AG04449 (cell line): ENCODE measurements around the gene TMEM125.

Source experiments
- CTCF ChIA-PET: fragments of 350-600 bp; formaldehyde crosslinking; extraction: SDS; loops from one replicate; lab custom pipeline; 2021; ENCODE audit warnings: antibody characterized with exemption; lab: Yijun Ruan, JAX
- POLR2A ChIA-PET: fragments of 400-600, 350-600 bp; formaldehyde crosslinking; extraction: SDS; loops from one replicate; lab custom pipeline; 2020; ENCODE audit warnings: antibody characterized with exemption, inconsistent platforms; lab: Yijun Ruan, JAX
- DNase-seq: peaks from one replicate; pipeline ENCODE4 v3.0.0-alpha.2; 2010; ENCODE audit warnings: low read depth, low spot score
- H3K4me3 ChIP-seq: 2 replicates; pipeline ENCODE4 v1.5.1; 2011; ENCODE audit warnings: low read depth, mild to moderate bottlenecking, control low read depth, low read length
- TF ChIP-seq, protein P1 (sequence below): IDR thresholded peaks from one replicate; pipeline ENCODE4 v1.5.1; 2011; ENCODE audit warnings: mild to moderate bottlenecking, moderate library complexity, low read length, control low read depth, inconsistent platforms; ENCODE audit not compliant: insufficient read depth; ENCODE audit errors: missing control alignments

Gene TMEM125

DNA sequence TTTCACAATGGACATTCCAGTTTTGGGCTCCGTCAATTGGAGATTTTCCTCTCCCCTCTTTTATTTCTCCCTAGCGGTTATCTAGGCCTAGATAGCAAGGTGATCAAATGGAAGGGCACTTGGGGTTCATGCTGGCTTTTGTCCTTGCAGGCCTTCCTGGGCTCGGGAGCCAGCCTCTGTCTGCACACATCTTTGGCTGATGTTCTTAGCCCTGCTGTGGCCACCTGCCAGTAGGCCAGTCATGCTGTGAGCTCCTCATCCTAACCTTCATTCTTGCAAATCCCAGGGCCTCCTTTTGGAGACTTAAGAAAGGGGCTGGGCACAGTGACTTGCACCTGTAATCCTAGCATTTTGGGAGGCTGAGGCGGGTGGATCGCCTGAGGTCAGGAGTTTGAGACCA lies 44.5 kb downstream of the TMEM125 start:
- no peak overlapping the region for H3K4me3 ChIP-seq
- POLR2A ChIA-PET = no interaction called here
- CTCF ChIA-PET = no interaction called here

DNA sequence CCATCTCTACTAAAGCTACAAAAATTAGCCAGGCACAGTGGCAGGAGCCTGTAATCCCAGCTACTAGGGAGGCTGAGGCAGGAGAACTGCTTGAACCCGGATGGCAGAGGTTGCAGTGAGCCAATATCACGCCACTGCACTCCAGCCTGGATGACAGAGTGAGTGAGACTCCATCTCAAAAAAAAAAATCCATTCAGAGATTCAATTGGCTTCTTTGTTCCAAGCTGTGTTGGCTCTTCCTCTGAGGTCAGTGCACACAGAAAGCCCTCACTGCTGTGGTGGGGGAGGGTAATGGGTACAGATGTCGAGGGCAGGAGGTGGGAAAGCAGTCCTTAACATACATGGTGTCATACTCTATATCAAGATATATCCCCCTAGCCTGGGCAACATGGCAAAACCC lies 45.7 kb downstream of the TMEM125 start:
- POLR2A ChIA-PET = no interaction called here
- CTCF ChIA-PET = no interaction called here
- TF ChIP-seq, protein P1, sequence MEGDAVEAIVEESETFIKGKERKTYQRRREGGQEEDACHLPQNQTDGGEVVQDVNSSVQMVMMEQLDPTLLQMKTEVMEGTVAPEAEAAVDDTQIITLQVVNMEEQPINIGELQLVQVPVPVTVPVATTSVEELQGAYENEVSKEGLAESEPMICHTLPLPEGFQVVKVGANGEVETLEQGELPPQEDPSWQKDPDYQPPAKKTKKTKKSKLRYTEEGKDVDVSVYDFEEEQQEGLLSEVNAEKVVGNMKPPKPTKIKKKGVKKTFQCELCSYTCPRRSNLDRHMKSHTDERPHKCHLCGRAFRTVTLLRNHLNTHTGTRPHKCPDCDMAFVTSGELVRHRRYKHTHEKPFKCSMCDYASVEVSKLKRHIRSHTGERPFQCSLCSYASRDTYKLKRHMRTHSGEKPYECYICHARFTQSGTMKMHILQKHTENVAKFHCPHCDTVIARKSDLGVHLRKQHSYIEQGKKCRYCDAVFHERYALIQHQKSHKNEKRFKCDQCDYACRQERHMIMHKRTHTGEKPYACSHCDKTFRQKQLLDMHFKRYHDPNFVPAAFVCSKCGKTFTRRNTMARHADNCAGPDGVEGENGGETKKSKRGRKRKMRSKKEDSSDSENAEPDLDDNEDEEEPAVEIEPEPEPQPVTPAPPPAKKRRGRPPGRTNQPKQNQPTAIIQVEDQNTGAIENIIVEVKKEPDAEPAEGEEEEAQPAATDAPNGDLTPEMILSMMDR = no peak
- no peak for DNase-seq
- H3K4me3 ChIP-seq = no peak overlapping the region

More for the DNA sequence above, 44.5 kb downstream of the TMEM125 start:
- TF ChIP-seq, protein P1 = no peak
- DNase-seq = no peak

DNA sequence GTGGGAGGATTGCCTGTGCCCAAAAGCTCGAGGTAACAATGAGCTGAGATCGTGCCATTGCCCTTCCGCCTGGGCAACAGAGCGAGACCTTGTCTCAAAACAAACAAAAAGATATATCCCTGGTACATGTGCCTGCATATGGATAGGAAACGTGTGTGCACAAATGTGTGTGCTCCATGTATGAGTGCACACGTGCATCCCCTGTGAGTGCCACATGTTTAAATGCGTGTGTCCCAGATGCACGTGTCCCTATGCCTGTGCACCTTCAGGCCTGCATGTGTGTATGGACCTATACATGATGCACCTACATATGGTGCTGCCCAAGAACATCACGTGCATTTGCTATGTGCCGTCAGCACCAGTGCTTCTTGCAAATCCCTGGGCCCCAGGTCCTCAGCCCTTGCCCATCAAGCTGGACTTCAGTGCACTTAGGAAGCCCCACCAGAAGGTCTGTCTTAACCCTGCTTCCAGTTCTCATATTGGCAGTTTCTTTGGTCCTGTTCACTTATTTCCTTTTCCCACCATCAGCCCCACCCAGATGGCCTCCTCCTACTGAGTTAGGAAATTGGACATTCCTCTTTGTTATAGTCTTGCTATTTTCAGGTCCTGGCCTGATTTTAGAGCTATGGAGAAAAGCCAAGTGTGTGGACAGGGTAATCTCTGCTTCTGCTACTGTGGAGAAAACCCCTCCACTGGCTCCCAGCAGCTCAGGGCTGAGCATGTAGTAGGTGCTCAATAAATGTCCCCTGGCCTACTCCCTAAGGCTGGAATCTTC lies 46.4 kb downstream of the TMEM125 start:
- CTCF ChIA-PET = interaction anchor here (0.7 to 1.2 kb wide), 2 partner anchors 14 to 23 kb away, joined by 3 read pairs; no protein-coding TSS in a partner anchor

DNA sequence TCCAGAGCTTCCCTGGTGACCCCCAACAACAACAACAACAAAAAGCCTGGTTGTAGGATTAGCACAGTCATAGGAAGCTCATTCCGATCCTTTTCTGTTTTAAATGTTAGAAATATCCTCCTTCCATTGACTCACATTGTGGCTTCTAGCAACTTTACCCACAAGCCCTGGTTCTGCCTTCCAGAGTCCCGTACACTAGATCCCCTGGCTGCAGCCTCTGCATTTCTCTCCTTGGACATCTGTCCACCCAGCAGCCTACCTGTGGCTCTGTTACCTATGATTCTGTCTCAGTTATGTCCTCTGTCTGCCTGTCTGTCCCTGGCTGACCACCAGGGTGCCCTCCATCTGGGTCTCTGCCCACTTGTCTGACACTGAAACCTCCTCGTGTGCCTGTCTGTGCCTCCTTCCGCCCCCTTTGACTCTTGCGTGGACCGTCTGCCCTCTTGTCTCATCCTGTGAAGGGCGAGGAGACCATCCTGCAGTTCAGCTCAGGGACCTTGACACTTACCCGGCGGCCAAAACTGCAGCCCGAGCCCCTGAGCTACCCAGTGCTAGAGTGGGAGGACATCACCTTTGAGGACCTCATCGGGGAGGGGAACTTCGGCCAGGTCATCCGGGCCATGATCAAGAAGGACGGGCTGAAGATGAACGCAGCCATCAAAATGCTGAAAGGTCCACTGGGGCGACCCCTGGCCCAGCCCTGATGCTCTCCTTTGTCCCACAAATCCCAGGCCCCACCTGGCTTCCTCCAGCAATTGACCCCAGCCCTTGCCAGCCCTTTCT lies 47.1 kb downstream of the TMEM125 start:
- no peak overlapping the region for H3K4me3 ChIP-seq
- DNase-seq = no peak
- CTCF ChIA-PET = interaction anchor here (0.7 to 1.2 kb wide), 2 partner anchors 14 to 24 kb away, joined by 3 read pairs; no protein-coding TSS in a partner anchor
- POLR2A ChIA-PET = no interaction called here
- TF ChIP-seq, protein P1 = no peak

More for the DNA sequence above, 46.4 kb downstream of the TMEM125 start:
- no peak for DNase-seq
- POLR2A ChIA-PET = no interaction called here
- no peak overlapping the region for H3K4me3 ChIP-seq
- TF ChIP-seq, protein P1 = no peak

DNA sequence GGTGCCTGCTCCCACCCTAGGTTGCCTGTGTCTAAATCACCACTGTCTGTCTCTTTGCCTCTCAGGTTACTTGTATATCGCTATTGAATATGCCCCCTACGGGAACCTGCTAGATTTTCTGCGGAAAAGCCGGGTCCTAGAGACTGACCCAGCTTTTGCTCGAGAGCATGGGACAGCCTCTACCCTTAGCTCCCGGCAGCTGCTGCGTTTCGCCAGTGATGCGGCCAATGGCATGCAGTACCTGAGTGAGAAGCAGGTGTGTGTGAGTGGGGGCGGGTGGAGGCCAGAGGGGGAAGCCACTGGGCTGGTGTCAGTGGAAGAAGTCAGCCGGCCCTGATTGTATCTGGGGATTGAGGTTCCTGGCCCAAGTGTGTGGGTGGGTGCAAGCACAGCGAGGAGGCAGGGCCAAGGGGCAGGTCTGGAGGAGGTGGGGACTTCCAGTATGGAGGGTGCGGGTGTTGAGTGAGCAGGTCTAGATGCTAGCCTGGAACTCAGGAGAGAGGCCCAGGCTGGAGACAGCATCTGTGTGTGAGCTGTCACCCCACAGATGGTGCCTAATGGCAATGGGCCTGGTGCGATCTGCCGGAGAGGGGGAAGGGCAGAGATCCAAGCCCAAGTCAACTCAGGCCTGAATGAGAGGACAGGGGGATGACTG lies 48.2 kb downstream of the TMEM125 start:
- TF ChIP-seq, protein P1 = no peak
- CTCF ChIA-PET = no interaction called here
- no peak for DNase-seq
- POLR2A ChIA-PET = no interaction called here
- H3K4me3 ChIP-seq = no peak overlapping the region
